Regular cardiac myocyte (primary cell): Measurements from ENCODE around the gene TSPY9. TPM values are rescaled to one million over a fixed set of nuclear protein-coding genes. Genes with fewer than 3 reads are reported as not detected.

ENCODE experiments used
- total RNA-seq: library from RNA; depleted of rRNA; stranded (reverse); fragments of >200 nt; gene quantifications from 2 replicates; pipeline ENCODE4 v1.2.3, GENCODE V29; 2014

Gene TSPY9, protein sequence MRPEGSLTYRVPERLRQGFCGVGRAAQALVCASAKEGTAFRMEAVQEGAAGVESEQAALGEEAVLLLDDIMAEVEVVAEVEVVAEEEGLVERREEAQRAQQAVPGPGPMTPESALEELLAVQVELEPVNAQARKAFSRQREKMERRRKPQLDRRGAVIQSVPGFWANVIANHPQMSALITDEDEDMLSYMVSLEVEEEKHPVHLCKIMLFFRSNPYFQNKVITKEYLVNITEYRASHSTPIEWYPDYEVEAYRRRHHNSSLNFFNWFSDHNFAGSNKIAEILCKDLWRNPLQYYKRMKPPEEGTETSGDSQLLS
- total RNA-seq: not detected in 2 replicates

GRCh38 chrY:9486967-9487366, at the start of gene TSPY9:
TSS of gene TSPY9 (plus strand) at chrY:9487267. CDS start at chrY:9487313, 46 bp downstream.

DNA sequence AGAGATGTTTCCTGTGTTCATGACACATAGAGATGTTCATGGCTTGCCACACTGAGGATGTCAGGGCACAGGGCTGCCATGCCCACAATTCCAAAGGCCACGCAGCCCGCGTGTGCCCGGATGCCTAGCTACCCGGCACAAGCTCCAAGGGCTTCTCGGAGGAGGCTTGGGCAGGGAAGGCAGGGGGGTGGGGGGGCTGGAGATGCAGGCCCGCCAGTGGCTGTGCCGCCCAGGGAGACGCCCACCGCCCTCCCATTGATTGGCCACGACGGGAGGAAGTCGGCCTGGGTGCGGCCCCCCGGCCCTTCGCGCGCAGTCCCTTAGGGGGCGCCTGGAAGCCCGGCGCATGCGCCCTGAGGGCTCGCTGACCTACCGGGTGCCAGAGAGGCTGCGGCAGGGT, 20.4 kb upstream of the TSPY9 start, which contains the start of gene TSPY1:
Gene TSPY1 (plus strand): TSS at position 301 of the 400 bp plus-strand sequence. CDS start 46 bp downstream, at position 347.

DNA sequence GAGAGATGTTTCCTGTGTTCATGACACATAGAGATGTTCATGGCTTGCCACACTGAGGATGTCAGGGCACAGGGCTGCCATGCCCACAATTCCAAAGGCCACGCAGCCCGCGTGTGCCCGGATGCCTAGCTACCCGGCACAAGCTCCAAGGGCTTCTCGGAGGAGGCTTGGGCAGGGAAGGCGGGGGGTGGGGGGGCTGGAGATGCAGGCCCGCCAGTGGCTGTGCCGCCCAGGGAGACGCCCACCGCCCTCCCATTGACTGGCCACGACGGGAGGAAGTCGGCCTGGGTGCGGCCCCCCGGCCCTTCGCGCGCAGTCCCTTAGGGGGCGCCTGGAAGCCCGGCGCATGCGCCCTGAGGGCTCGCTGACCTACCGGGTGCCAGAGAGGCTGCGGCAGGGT, 40.5 kb downstream of the TSPY9 start, which contains the start of gene TSPY10:
Gene TSPY10 (plus strand): TSS at position 301 of the 400 bp plus-strand sequence. CDS start 46 bp downstream, at position 347.

Other genes starting within 250 kb of the TSPY9 start
- not detected in 2 replicates for gene TSPY4, start 149.8 kb upstream of the TSPY9 start, total RNA-seq
- not detected in 2 replicates for gene TSPY8, start 129.5 kb upstream of the TSPY9 start, total RNA-seq
- gene TSPY3, start 88.8 kb upstream of the TSPY9 start, total RNA-seq: not detected in 2 replicates
- gene TSPY1, start 20.3 kb upstream of the TSPY9 start, total RNA-seq: not detected in 2 replicates
- gene TSPY10, start 40.6 kb downstream of the TSPY9 start, total RNA-seq: not detected in 2 replicates